Stromal cell of bone marrow (primary cell): Measurements from ENCODE around the gene RNF10.
"Not testable (repeated sequence)": the region's sequence is repeated elsewhere in the genome, so short reads cannot be mapped to it uniquely, and the experiment has no call there.

ENCODE experiments used
- DNase-seq: peaks from one replicate; pipeline ENCODE4 v3.0.0-alpha.2; 2012; ENCODE audit warnings: low read depth

Gene RNF10

GRCh38 chr12:120617193-120617592 is 83.0 kb downstream of the RNF10 start:
- not testable (repeated sequence) for DNase-seq

- DNase-seq, result not testable (repeated sequence)
Measured at GRCh38 chr12:120617767-120618166, 83.6 kb downstream of the RNF10 start.

- no peak for DNase-seq
Measured at GRCh38 chr12:120618954-120619615, 84.9 kb downstream of the RNF10 start.

DNA sequence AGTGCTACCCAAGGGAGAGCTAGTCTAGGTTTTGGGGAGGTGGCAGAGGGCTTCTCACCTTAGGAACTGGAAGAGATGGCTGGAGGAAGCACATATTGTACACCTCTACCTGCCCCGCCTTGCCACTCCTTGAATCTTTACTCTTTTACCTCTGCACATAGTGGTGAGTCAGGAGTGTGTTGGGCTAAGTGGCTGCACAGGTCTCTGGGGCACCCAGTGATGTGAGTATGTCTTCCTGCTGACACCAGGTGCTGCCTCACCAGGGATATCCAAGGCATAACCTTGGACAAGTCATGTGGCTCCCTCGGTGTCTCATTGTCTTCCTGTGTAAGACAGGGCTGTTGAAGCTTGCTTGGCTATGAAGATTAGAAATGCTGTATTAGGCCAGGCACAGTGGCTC is 86.5 kb downstream of the RNF10 start:
- no peak for DNase-seq

DNA sequence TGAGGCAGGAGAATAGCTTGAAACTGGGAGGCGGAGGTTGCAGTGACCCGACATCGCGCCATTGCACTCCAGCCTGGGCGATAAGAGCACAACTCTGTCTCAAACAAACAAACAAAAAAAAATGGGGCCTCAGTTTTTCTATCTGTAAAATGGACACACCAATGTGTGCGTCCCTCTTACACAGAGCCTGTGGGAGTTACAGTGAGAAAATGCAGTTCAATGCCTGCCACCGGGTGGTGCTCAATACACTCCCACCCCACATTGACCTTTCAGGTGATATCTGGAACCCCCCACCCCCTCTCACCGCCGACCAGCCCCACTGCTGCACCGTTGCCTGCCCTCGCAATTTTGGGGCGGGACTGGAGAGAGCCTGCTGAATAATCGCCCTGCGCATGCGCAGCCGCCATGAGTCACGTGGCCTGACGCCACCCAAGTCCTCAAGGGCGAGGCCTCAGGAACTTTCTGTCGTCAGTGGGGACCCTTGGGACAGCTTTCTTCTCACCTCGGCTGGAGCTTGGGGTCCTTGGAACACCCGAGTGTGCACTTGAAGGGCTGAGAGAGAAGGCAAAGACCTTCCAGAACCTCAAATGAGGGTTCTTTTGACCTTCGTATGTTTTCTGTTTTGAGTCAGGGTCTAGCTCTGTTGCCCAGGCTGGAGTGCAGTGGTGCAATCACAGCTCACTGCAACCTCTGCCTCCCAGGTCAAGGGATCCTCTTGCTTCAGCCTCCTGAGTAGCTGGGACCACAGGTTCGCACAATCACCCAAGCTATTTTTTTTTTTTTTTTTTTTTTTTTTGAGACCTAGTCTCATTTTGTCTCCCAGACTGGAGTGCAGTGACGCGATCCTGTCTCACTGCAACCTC is 91.6 kb downstream of the RNF10 start:
- DNase-seq, result no peak
